NCI-H524 treated with DMSO at 0.1 percent for 48 hours (cell line): ENCODE measurements around the gene HCN2.
"Not testable (repeated sequence)": the region's sequence is repeated elsewhere in the genome, so short reads cannot be mapped to it uniquely, and the experiment has no call there.

Experiments used
- DNase-seq: peaks from one replicate; lab custom pipeline; 2025; lab: John Stamatoyannopoulos, UW

HCN2 gene

DNA sequence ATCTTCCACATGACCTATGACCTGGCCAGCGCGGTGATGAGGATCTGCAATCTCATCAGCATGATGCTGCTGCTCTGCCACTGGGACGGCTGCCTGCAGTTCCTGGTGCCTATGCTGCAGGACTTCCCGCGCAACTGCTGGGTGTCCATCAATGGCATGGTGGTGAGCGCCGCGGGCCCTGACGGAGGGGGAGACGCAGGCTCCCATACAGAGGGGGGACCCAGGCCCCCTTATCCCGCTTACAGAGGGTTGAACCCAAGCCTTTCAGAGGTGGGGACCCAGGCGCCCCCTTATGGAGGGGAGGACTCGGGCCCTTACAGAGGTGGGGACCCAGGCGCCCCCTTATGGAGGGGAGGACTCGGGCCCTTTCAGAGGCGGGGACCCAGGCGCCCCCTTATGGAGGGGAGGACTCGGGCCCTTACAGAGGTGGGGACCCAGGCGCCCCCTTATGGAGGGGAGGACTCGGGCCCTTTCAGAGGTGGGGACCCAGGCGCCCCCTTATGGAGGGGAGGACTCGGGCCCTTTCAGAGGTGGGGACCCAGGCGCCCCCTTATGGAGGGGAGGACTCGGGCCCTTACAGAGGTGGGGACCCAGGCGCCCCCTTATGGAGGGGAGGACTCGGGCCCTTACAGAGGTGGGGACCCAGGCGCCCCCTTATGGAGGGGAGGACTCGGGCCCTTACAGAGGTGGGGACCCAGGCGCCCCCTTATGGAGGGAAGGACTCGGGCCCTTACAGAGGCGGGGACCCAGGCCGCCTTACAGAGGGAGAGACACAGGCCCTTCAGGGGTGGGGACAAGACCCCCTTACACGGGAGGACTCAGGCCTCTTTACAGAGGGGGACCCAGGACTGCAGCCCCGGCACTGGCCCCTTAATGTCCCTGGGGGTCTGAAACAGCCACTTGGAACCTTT, 15.6 kb downstream of the HCN2 start:
- not testable (repeated sequence) for DNase-seq

GRCh38 chr19:607301-608154, 17.8 kb downstream of the HCN2 start:
- no peak for DNase-seq

DNA sequence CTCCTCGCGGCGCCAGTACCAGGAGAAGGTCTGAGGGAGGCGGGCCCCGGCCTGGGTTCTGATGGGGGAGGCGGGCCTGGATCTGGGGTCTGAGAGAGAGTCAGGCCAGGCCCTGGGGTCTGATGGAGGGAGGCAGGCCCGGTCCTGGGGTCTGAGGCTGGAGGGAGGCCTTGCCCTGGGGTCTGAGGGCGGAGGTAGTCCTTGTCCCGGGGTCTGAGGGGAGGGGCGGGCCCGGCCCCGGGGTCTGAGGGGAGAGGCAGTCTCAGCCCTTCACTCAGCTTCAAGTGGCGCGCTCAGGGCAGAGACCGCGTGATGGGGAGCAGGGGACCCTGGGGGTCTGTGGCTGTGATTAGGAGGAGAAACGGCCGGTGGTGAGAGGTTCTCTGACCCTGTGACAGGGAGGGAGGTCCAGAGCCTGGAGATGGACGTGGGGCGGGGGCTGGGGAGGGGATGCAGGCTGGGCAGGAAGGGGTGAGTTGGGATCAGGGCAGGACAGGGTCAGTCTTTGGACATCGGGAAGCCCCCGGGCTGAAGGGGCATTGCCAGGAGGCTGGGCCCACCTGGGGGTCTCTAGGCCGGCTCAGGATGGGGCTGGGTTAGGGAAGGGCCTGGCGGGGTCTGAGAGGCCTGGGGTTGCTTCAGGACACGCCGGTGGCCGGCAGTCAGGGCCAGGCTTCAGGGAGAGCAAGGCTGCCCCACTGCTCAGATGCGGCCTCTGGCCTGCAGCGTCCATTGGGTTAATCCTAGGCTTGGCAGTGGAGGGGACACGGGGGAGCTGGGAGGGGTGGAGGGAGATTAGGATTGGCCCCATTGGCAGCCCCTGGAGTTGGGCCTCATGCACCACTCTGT, 18.7 kb downstream of the HCN2 start:
- no peak for DNase-seq

DNA sequence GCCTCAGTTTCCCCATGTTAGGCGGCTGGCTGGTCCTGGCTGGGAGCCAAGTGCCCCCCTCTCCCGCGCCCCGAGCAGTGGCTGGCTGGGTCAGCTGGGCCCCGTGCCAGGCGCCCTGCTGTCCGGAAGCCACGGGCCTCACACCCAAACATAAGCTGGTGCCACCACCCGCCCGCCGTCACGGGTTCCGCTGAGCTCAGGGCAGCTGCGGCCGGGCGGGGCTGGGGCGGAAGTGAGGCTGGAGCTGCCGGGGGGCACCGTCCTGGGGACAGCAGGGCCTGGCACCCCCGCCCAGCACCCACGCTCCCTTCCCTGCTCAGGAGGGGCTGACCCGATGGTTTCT, 19.3 kb downstream of the HCN2 start:
- no peak for DNase-seq

DNA sequence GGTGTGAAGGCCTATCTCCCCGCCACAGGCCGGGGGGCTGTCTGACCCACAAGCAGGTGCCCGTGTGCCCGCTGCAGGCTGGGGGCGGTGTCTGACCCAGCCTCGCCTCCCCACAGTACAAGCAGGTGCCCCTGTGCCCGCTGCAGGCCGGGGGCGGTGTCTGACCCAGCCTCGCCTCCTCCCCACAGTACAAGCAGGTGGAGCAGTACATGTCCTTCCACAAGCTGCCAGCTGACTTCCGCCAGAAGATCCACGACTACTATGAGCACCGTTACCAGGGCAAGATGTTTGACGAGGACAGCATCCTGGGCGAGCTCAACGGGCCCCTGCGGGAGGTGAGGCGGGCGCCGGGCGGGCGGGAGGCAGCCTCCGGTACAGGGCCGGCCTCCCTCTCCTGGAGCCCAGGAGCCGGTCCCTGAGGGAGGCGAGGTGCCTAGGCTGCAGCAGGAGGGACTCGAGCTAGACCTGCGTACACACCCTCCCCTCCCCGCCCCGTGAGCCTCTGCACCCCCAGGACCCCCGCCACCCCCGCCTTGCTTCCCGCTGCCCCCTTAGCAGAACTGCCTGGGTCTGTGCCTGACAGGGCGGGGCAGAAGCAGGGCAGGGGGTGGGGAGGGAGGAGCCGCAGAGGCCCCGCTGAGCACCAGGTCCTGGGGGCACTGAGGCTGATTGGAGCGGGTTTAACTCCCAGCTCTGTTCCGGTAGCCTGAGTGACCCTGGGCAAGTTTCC, 20.6 kb downstream of the HCN2 start:
- no peak for DNase-seq

- DNase-seq: no peak
Measured at GRCh38 chr19:610801-611480, 21.3 kb downstream of the HCN2 start.

DNA sequence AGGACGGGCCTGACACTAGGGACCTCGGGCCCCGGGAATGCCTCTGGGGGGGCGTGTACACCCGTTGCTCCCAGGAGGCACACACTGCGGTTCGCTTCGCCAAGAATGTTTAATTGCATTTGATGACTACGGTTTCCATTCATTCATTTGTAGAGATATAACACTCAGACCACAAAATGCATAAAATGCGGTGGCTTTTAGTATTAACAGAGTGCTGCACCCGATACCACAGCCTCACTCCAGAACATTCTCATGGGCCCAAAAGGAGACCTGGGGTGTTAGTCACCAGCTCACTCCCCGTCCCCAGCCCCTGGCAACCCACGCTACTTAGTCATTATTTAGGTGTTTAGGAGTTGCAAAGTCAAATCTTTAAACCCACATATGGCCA, 21.8 kb downstream of the HCN2 start:
- no peak for DNase-seq

DNA sequence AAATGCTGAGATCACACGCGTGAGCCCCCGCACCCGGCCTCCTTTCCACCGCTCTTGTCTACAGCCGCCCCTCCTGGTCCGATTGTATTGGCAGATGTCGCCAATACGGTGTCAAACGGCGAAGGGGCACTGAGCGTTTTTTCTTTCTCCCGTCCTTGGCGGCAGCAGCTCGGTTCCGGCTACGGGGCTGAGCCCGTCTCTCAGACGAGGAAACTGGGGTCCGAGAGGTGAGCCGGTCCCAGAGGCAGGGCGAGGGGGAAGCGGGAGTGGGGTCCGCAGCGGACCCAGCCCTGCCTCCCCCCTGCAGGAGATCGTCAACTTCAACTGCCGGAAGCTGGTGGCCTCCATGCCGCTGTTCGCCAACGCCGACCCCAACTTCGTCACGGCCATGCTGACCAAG, 23.3 kb downstream of the HCN2 start:
- DNase-seq: no peak

GRCh38 chr19:613732-614567, 24.3 kb downstream of the HCN2 start:
- no peak for DNase-seq

DNA sequence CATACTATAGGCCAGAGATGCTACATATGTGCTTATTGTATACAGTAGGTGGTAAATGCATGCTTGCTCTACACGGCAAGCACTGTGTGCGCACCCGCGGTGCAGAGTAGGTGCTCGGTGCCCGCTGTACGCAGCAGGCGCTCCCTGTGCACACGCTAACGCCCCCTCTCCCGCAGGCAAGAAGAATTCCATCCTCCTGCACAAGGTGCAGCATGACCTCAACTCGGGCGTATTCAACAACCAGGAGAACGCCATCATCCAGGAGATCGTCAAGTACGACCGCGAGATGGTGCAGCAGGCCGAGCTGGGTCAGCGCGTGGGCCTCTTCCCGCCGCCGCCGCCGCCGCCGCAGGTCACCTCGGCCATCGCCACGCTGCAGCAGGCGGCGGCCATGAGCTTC, 25.9 kb downstream of the HCN2 start:
- DNase-seq: no peak

DNA sequence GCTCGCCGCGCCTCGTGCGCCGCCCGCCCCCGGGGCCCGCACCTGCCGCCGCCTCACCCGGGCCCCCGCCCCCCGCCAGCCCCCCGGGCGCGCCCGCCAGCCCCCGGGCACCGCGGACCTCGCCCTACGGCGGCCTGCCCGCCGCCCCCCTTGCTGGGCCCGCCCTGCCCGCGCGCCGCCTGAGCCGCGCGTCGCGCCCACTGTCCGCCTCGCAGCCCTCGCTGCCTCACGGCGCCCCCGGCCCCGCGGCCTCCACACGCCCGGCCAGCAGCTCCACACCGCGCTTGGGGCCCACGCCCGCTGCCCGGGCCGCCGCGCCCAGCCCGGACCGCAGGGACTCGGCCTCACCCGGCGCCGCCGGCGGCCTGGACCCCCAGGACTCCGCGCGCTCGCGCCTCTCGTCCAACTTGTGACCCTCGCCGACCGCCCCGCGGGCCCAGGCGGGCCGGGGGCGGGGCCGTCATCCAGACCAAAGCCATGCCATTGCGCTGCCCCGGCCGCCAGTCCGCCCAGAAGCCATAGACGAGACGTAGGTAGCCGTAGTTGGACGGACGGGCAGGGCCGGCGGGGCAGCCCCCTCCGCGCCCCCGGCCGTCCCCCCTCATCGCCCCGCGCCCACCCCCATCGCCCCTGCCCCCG, 26.5 kb downstream of the HCN2 start:
- no peak for DNase-seq

- no peak for DNase-seq
Measured at GRCh38 chr19:616747-617526, 27.3 kb downstream of the HCN2 start.

GRCh38 chr19:617551-618246, 28.0 kb downstream of the HCN2 start:
- no peak for DNase-seq

DNA sequence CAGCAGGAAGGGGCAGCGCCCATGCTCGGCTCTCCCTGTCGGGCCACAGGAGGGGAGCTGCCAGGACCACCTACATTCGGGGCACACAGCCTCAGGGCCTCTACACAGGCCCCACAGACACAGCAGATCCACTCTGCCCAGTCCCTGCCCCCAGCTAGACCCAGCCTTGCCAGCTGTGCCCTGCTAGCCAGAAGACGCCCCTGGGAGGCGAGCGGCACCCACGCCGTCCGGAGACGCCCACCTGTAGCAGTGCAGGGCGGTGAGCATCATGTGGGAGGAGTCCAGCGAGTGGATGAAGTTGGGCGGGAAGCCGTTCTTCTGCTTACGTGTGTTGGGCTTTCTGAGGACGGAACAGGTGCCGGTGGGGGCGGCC, 28.6 kb downstream of the HCN2 start:
- no peak for DNase-seq

- no peak for DNase-seq
Measured at GRCh38 chr19:618674-619285, 29.1 kb downstream of the HCN2 start.

- no peak for DNase-seq
Measured at GRCh38 chr19:619286-620002, 29.8 kb downstream of the HCN2 start.
